NCI-H2107 treated with DMSO at 0.1 percent for 48 hours (cell line): Measurements from ENCODE around the gene SLC2A9.
"Not testable (repeated sequence)": the region's sequence is repeated elsewhere in the genome, so short reads cannot be mapped to it uniquely, and the experiment has no call there.

Experiments used
- DNase-seq: peaks from one replicate; lab custom pipeline; 2025; ENCODE audit not compliant: unreplicated experiment; lab: John Stamatoyannopoulos, UW

The SLC2A9 gene

GRCh38 chr4:9845791-9846493 is 175.4 kb downstream of the SLC2A9 start:
- DNase-seq = no peak

- DNase-seq = no peak
Observed at GRCh38 chr4:9841072-9841471, 180.2 kb downstream of the SLC2A9 start.

DNA sequence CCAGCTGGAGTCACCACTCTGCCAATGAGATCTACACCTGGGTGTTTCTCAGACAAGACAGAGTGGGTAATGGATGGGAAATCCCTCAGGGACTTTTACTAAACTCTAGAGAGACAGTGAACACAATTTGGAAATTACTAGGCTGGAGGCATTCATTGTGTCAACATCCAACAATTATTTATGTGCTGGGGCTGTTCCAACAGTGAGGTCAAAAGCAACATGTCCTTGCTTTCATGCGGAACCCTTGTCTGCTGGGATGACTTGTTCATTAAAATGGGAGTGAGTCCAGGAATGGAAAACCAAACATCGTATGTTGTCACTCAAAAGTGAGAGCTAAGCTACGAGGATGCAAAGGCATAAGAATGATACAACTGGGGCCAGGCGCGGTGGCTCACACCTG is 185.9 kb downstream of the SLC2A9 start:
- peak; percentile 36 for DNase-seq

GRCh38 chr4:9833421-9833820 is 187.9 kb downstream of the SLC2A9 start:
- no peak for DNase-seq

DNA sequence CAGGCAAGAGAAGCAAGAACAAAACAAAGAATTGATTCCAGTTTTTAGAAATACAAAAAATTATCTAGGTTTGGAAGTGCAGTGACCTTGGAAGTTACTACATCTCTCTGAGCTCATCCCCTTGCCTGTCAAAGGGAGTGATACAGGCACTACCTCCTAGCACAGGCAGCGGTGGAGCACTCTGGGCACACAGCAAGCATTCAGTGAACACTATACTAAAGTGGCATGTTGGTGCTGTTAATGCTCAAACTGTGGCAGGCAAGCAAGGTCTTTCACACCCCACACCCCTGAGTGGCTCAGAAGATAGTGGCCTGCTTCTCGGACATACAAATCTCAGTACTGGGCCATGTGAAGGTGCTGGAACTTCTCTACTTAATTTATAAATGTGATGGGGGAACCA is 188.7 kb downstream of the SLC2A9 start:
- DNase-seq = peak; percentile 76

GRCh38 chr4:9826551-9826950 is 194.7 kb downstream of the SLC2A9 start:
- DNase-seq = no peak

DNA sequence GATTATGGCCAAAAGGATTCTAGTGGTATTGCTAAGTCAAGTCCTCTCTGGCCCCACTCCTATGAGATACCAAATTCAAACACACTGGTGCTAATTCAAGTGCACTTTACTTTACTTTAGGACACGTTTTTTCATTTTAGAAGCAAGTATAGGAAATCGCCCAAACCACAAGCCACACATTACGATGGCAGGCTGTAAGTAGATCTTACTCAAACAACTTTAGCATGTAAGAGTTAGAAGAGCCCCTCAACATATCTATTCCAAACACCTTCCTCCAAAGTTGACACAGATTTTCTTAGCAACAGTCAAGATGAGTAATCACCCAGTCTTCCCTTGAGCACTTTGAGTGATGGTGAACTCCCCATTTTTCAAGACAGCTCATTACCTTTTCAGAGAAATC is 196.2 kb downstream of the SLC2A9 start:
- peak; percentile 38 for DNase-seq

DNA sequence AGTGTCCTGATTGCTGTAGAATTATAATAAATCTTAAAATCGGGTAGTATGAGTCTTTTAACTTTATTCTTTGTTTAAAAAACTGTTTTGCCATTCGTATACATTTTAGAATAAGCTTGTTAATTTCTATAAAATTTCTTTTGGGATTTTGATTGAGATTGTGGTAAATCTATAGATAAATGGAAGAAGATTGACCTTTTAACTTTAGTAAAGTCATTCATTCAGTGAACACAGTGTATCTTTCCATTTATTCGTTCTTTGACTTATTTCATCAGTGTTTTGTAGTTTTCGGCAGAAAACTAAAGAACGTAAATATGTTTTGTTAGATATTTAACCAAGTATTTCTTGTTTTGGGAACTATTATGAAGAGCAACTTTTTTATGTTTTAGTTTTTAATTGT is 201.0 kb downstream of the SLC2A9 start:
- no peak for DNase-seq

- DNase-seq = no peak
Observed at GRCh38 chr4:9816285-9816684, 205.0 kb downstream of the SLC2A9 start.

DNA sequence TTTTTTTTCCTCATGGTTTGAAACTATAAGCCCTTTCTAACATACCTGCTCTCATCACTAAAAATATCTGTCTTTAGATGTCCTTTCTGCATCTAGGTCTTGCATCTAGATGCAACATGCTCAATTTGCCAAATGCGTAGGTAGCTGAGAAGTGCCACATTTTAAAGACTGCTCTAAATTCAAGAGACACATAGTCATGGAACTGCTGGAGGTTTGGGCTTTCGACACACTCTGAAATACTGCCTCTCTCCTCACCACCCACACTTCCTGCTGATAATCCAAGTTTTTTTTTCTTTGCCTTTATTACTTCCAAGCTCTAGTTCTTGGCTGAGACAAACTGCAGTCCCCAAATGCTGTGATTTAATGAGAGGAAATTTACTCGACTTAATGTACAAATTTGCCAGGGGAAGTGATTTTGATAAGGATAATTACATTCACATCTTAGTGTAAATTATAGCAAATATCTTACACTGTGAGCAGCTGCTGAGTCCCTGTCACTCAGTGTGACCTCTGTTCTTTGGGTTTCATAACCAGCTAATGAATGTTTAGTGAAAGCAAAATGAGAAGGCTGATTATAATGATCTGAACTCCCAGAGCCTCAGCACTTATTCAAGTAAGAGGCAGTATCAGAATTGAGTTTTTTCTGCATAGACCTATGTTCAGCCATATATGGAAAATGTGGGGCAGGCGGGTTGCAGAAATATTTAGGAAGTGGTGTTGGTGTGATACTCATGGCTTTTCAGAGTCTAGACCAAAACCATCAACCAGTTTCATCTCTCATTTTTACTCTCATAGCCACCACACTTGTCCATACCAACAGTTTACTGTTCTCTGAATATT is 208.6 kb downstream of the SLC2A9 start:
- DNase-seq = no peak

DNA sequence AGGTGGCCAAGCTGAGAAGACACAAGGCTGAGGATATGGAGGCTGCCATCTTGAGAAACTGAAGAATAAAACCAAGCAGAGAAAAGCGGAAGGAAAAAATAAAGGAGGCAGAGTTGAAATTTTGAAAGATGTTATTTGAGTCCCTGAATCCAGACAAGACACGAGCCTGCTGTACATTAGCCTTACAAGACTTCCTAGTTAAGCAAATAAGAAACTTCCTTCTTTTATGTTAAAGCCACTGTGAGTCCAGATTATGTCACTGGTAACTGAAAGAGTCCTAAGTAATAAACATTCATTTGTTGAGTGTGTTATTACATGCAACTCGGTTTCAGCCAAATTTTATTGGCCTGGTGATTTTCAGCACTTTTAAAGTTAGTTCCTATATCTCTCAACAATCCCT is 209.5 kb downstream of the SLC2A9 start:
- DNase-seq = no peak

DNA sequence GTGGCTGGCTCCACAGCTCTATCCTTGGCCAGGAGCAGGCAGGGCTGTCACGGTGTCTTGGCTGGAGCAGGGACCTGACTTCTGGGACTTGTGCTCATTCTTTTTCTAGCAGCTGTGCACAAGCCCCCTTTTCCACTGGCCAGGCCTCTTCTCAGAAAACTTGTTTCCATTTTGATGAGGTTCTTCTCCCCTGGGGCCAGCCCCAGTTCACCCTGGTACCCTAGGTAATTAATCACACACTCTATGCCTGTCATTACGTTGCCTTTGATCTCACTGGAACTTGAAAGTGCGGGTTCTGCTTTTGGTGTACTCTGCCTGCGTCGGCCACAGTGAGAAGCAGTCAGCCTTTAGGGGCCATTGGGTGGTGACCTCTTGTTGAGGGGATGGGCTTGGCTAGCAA is 213.2 kb downstream of the SLC2A9 start:
- DNase-seq = no peak

DNA sequence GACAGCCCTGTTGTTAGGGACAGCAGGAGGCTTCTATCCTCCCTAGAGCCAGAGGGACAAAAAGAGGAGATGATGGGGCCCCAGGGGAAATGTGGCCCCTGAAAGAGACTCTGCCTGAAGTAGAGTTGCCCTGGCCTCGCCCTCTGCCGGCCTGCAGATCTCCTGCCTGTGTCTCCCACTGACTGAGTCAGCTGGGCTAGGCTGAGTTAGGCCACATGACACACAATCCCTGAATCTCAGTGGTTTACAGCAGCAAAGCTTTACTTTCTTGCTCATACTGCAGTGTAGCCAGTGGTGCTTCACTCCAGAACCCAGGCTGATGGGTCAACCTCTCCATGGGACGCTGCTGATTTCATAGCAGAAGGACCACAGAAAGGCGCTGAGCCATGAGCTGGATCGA is 216.4 kb downstream of the SLC2A9 start:
- DNase-seq = no peak

DNA sequence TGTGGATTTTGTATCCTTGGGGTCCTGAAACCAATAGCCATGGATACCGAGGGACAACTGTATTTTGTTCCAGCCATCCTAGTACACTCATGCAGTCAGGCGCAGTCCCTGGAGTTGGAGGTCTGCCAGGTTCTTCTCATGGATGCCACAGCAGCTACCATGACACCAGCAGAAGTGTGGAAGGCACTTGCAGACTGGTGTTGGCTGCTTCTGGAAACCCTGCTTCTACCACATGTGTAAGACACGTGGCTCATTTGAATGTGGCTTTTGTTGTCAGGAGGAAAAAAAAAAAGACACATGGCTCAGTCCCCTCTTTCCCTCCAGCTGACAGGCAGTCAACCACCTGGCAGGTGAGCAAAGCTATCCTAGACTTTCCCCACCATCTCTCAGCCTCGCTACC is 220.4 kb downstream of the SLC2A9 start:
- peak; percentile 86 for DNase-seq

DNA sequence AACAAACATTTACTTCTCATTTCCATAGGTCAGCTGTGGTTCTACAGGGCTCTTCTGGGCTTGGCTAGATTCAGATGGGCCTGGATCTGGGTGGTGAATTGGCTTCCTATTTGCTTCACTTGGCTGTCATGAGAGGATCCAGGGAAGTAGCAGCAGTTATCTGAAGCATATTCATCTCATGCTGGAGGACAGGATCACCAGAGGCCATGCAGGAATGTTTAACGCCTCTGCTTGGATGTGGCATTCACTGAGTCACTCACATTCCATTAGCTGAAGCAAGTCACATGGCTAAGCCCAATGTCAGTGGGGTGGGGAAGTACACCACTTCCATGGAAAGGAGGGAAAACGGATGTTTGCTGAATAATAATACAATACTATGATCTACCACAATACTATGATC is 224.7 kb downstream of the SLC2A9 start:
- not testable (repeated sequence) for DNase-seq

DNA sequence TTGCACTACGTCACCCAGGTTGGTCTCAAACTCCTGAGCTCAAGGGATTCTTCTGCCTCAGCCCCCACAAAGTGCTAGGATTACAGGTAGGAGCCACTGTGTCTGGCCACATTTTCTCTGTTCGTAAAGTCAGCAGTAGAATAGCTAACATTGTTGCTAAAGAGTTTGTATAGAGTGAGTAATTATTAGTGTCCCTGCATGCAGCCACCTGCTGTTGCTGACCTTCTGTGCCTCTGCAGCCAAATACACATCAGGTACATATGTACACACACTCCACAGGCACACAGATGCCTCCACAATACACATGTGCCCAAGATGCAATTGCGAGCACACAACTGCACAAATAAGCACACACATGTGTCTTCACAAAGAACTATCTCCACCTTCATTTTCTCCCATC is 228.9 kb downstream of the SLC2A9 start:
- DNase-seq = no peak

DNA sequence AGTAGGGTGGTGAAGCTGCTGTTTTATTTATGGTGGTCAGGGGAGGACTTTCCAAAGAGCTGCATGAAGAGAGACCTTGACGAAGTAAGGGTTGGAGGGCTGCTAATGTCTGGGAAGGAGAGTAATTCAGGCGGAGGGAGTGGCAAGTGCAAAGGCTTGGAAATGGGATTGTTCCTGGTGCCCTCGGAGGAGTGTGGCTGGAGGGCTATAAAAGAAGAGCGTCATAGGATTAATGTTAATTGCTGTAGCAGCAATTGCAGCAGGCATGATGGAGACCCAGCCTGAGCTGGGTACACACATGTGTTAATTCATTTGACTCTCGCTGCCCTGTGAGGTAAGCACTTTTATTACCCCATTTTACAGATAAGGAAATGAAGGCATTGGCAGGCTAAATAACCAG is 235.4 kb downstream of the SLC2A9 start:
- DNase-seq = not testable (repeated sequence)

GRCh38 chr4:9782136-9782436 is 239.2 kb downstream of the SLC2A9 start:
- no peak for DNase-seq

- no peak for DNase-seq
Observed at GRCh38 chr4:9781343-9782135, 239.8 kb downstream of the SLC2A9 start, which contains the start of gene DRD5. DRD5 (plus strand) TSS chr4:9781634; CDS start chr4:9782030, 396 bp downstream.
